HCT116 (cell line): ENCODE measurements around the gene PBXIP1. TPM values are rescaled to one million over a fixed set of nuclear protein-coding genes. Genes with fewer than 3 reads are reported as not detected.

Experiments
- ATAC-seq: fragments of 200-7000 bp; cut with Tn5 transposase; 2 replicates; pipeline ENCODE4 v1.9.1; 2020; ENCODE audit warnings: mild to moderate bottlenecking, moderate library complexity
- BruUV-seq: library from RNA; stranded (reverse); fragments of 400-500 nt; replicated peaks from 2 replicates; lab custom pipeline; 2021; lab: Mats Ljungman, UMichigan
- CTCF ChIA-PET: fragments of 300-600 bp; sonication (Branson Sonifier 250); formaldehyde crosslinking; loops from one replicate; lab custom pipeline; 2021; ENCODE audit warnings: antibody characterized with exemption; lab: Charles Lee
- POLR2A ChIA-PET: fragments of 300-600, 350-600 bp; sonication (Branson Sonifier 250); formaldehyde crosslinking; loops from one replicate; lab custom pipeline; 2021; ENCODE audit warnings: antibody characterized with exemption; lab: Charles Lee
- RAD21 ChIA-PET, 2 experiments: fragments of 300-600 bp; sonication (Branson Sonifier 250); formaldehyde crosslinking; loops; one replicate each; lab custom pipeline; 2023; ENCODE audit warnings: low total read pairs in 2 of 2; ENCODE audit not compliant: uncharacterized antibody in 2 of 2, unreplicated experiment in 2 of 2, low non-redundant PET in 1 of 2; lab: Charles Lee
- DNase-seq: peaks from one replicate; pipeline ENCODE4 v3.0.0-alpha.2; 2010; ENCODE audit warnings: low read depth, low spot score
- H2AFZ ChIP-seq: fragments of 200-600 bp; shearing (Covaris generic), sonication (generic); 2 replicates; pipeline ENCODE4 v1.6.1; 2017; ENCODE audit warnings: low read depth, mixed run types, mixed read lengths, antibody characterized with exemption, low read length; ENCODE audit not compliant: poor library complexity, severe bottlenecking
- H3K27ac ChIP-seq: 2 replicates; pipeline ENCODE4 v1.5.1; 2012; ENCODE audit warnings: low read depth, low read length
- H3K27me3 ChIP-seq: fragments of 200-600 bp; sonication (generic); 2 replicates; pipeline ENCODE4 v1.6.1; 2016; ENCODE audit warnings: mixed run types, low read length, mixed read lengths; ENCODE audit not compliant: insufficient read depth
- H3K36me3 ChIP-seq, 2 experiments: fragments of 200-500 bp in 1 of 2; fragments of 200-600 bp in 1 of 2; sonication (Bioruptor generic) in 1 of 2; sonication (generic) in 1 of 2; 2 replicates each; pipeline versions ENCODE4 v1.5.1 to v1.6.1; 2014 to 2016; ENCODE audit warnings: low read length in 2 of 2, inconsistent platforms in 1 of 2, mixed read lengths in 1 of 2, mixed run types in 1 of 2; ENCODE audit not compliant: insufficient read depth in 2 of 2, control insufficient read depth in 1 of 2
- H3K4me1 ChIP-seq, 2 experiments: fragments of 200-600 bp in 1 of 2; sonication (generic) in 1 of 2; 2 replicates each; pipeline versions ENCODE4 v1.5.1 to v1.6.1; 2012 to 2017; ENCODE audit warnings: low read length in 2 of 2, inconsistent platforms in 1 of 2, mild to moderate bottlenecking in 1 of 2, mixed read lengths in 1 of 2, mixed run types in 1 of 2, moderate library complexity in 1 of 2; ENCODE audit not compliant: insufficient read depth in 2 of 2, control insufficient read depth in 1 of 2
- H3K4me2 ChIP-seq: fragments of 200-600 bp; sonication (generic); 2 replicates; pipeline ENCODE4 v1.6.1; 2017; ENCODE audit warnings: mixed run types, low read length, mixed read lengths
- H3K4me3 ChIP-seq, 2 experiments: fragments of 200-600 bp in 1 of 2; sonication (generic) in 1 of 2; replicated peaks in 1 of 2; 2 replicates each; pipeline ENCODE4 v1.5.1; 2011 to 2016; ENCODE audit warnings: low read length in 2 of 2, control low read depth in 1 of 2, low read depth in 1 of 2, mild to moderate bottlenecking in 1 of 2, mixed read lengths in 1 of 2, mixed run types in 1 of 2
- H3K79me2 ChIP-seq: fragments of 200-600 bp; sonication (generic); 2 replicates; pipeline ENCODE4 v1.6.1; 2017; ENCODE audit warnings: mild to moderate bottlenecking, mixed run types, low read length, moderate library complexity, mixed read lengths; ENCODE audit not compliant: insufficient read depth
- H3K9ac ChIP-seq: fragments of 200-600 bp; sonication (generic); 2 replicates; pipeline ENCODE4 v1.6.1; 2016; ENCODE audit warnings: low read length, mixed read lengths
- H3K9me2 ChIP-seq: fragments of 200-600 bp; sonication (generic), shearing (Covaris generic); 2 replicates; pipeline ENCODE4 v1.6.1; 2017; ENCODE audit warnings: mixed run types, mild to moderate bottlenecking, moderate library complexity; ENCODE audit not compliant: insufficient read depth
- H3K9me3 ChIP-seq, 2 experiments: fragments of 200-500 bp in 1 of 2; fragments of 200-600 bp in 1 of 2; sonication (Bioruptor generic) in 1 of 2; sonication (generic) in 1 of 2; 2 replicates each; pipeline ENCODE4 v1.6.1; 2014 to 2017; ENCODE audit warnings: low read length in 2 of 2, mixed read lengths in 2 of 2, inconsistent platforms in 1 of 2, low read depth in 1 of 2, mild to moderate bottlenecking in 1 of 2, mixed run types in 1 of 2, moderate library complexity in 1 of 2; ENCODE audit not compliant: control insufficient read depth in 1 of 2, insufficient read depth in 1 of 2
- H4K20me1 ChIP-seq: fragments of 200-600 bp; sonication (generic), shearing (Covaris generic); 2 replicates; pipeline ENCODE4 v1.6.1; 2017; ENCODE audit warnings: mixed run types, mild to moderate bottlenecking, moderate library complexity; ENCODE audit not compliant: insufficient read depth
- ATF3 ChIP-seq: IDR thresholded peaks from 2 replicates; pipeline ENCODE4 v1.6.1; 2012
- POLR2A ChIP-seq: IDR thresholded peaks from 2 replicates; pipeline ENCODE4 v1.7.0; 2011; ENCODE audit warnings: borderline replicate concordance; ENCODE audit not compliant: insufficient read depth, insufficient read length; ENCODE audit errors: extremely low read depth
- POLR2AphosphoS5 ChIP-seq: IDR thresholded peaks from 2 replicates; pipeline ENCODE4 v1.6.1; 2011; ENCODE audit warnings: mild to moderate bottlenecking, low read depth, low read length, moderate library complexity
- SRF ChIP-seq: IDR thresholded peaks from 2 replicates; pipeline ENCODE4 v1.6.1; 2012; ENCODE audit warnings: low read depth
- TCF7L2 ChIP-seq: IDR thresholded peaks from 2 replicates; pipeline ENCODE4 v1.7.0; 2011; ENCODE audit warnings: borderline replicate concordance, inconsistent platforms; ENCODE audit not compliant: insufficient read depth, insufficient read length; ENCODE audit errors: extremely low read depth
- YY1 ChIP-seq: IDR thresholded peaks from 2 replicates; pipeline ENCODE4 v1.6.1; 2011; ENCODE audit warnings: low read length, low read depth, moderate library complexity, mild to moderate bottlenecking; ENCODE audit not compliant: insufficient replicate concordance; ENCODE audit errors: extremely low read depth
- intact Hi-C: fragments of 100-400 bp; cut with micrococcal nuclease; formaldehyde crosslinking; loops from 2 replicates; pipeline ENCODE4 v1.10.0; 2022
- total RNA-seq: library from RNA; stranded (reverse); gene quantifications from one replicate; pipeline ENCODE4 v1.2.1, GENCODE V29; 2021; ENCODE audit not compliant: unreplicated experiment
- TF ChIP-seq, protein P1 (sequence below), 3 experiments: fragments of 200-600 bp in 1 of 3; sonication (generic) in 1 of 3; IDR thresholded peaks in 2 of 3; conservative IDR thresholded peaks in 1 of 3; 2 replicates each; pipeline ENCODE4 v1.5.1; 2012 to 2017; ENCODE audit warnings: low read depth in 2 of 3, low read length in 2 of 3, antibody characterized with exemption in 1 of 3, borderline replicate concordance in 1 of 3, control low read depth in 1 of 3, mild to moderate bottlenecking in 1 of 3, mixed read lengths in 1 of 3, mixed run types in 1 of 3, moderate library complexity in 1 of 3; ENCODE audit not compliant: insufficient read depth in 1 of 3
- TF ChIP-seq, protein P2 (sequence below): IDR thresholded peaks from 2 replicates; pipeline ENCODE4 v1.6.1; 2011; ENCODE audit warnings: mild to moderate bottlenecking, low read length, moderate library complexity; ENCODE audit not compliant: insufficient replicate concordance; ENCODE audit errors: extremely low read depth

The PBXIP1 gene
- total RNA-seq, 1 experiment from 2014 or later, result 12.6 TPM

- ChIA-PET CTCF (interaction anchor here (0.8 to 1.7 kb wide), 8 partner anchors 24 to 377 kb away, joined by 3 to 10 read pairs (median 3); partner anchors contain the start of genes KCNN3 and KRTCAP2), POLR2A (interaction anchor here (0.8 to 1.2 kb wide), 5 partner anchors 15 to 81 kb away, joined by 3 to 6 read pairs (median 3); partner anchors contain the start of genes FLAD1 and SHC1), RAD21 (no interaction called here)
- DNase-seq, result peak; percentile 96
- H3K4me3 ChIP-seq, result peak within 1 kb of the TSS; percentile 58 to 62
- intact Hi-C loops, result no loop called here
- H3K27ac ChIP-seq, result peak within 1 kb of the TSS; percentile 67
- peaks cover 26 to 60% of the 10 kb centered on the region in 2 experiments for H3K4me1 ChIP-seq
- H3K36me3 ChIP-seq, result no peaks in the 10 kb centered on the region
- no peaks in the 10 kb centered on the region for H4K20me1 ChIP-seq
- H3K9me3 ChIP-seq, result no peaks in the 10 kb centered on the region
- H2AFZ ChIP-seq, result peak within 1 kb of the TSS; percentile 92
- ATAC-seq, result peak; percentile 80
- H3K27me3 ChIP-seq, result no peaks in the 10 kb centered on the region
- BruUV-seq, result no TSS peak
- H3K9ac ChIP-seq, result peak within 1 kb of the TSS; percentile 76
- H3K4me2 ChIP-seq, result peak within 1 kb of the TSS; percentile 83
- H3K79me2 ChIP-seq, result no peaks in the 10 kb centered on the region
- no peaks in the 10 kb centered on the region for H3K9me2 ChIP-seq
- peak; percentile 36 for TF ChIP-seq YY1
- TF ChIP-seq ATF3, result no peak
- TF ChIP-seq POLR2A, result peak; percentile 76
- TF ChIP-seq, protein P1, sequence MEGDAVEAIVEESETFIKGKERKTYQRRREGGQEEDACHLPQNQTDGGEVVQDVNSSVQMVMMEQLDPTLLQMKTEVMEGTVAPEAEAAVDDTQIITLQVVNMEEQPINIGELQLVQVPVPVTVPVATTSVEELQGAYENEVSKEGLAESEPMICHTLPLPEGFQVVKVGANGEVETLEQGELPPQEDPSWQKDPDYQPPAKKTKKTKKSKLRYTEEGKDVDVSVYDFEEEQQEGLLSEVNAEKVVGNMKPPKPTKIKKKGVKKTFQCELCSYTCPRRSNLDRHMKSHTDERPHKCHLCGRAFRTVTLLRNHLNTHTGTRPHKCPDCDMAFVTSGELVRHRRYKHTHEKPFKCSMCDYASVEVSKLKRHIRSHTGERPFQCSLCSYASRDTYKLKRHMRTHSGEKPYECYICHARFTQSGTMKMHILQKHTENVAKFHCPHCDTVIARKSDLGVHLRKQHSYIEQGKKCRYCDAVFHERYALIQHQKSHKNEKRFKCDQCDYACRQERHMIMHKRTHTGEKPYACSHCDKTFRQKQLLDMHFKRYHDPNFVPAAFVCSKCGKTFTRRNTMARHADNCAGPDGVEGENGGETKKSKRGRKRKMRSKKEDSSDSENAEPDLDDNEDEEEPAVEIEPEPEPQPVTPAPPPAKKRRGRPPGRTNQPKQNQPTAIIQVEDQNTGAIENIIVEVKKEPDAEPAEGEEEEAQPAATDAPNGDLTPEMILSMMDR (IDR thresholded peaks at IDR 0.05 in 2 of 3, conservative IDR thresholded peaks at IDR 0.05 in 1 of 3; ENCODE audit: borderline replicate concordance in 1 of 3, insufficient read depth in 1 of 3, low read depth in 2 of 3, low read length in 2 of 3), result peak in 2 of 3 experiments; percentile 17 to 18; a peak in 1 of 6 replicates
- peak; percentile 52 for TF ChIP-seq TCF7L2
- TF ChIP-seq, protein P2, sequence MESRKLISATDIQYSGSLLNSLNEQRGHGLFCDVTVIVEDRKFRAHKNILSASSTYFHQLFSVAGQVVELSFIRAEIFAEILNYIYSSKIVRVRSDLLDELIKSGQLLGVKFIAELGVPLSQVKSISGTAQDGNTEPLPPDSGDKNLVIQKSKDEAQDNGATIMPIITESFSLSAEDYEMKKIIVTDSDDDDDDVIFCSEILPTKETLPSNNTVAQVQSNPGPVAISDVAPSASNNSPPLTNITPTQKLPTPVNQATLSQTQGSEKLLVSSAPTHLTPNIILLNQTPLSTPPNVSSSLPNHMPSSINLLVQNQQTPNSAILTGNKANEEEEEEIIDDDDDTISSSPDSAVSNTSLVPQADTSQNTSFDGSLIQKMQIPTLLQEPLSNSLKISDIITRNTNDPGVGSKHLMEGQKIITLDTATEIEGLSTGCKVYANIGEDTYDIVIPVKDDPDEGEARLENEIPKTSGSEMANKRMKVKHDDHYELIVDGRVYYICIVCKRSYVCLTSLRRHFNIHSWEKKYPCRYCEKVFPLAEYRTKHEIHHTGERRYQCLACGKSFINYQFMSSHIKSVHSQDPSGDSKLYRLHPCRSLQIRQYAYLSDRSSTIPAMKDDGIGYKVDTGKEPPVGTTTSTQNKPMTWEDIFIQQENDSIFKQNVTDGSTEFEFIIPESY, result peak; percentile 85
- no peak for TF ChIP-seq SRF
- TF ChIP-seq POLR2AphosphoS5, result peak; percentile 66
Measured at GRCh38 chr1:154936555-154937084, 19.3 kb downstream of the PBXIP1 start, which contains the start of gene PMVK. TSS of gene PMVK (minus strand) at chr1:154936719. CDS start at chr1:154936685, 34 bp downstream.
